Activated naive CD4-positive, alpha-beta T cell (primary cell): Measurements from ENCODE around the gene NMNAT2.
"Not testable (repeated sequence)": the region's sequence is repeated elsewhere in the genome, so short reads cannot be mapped to it uniquely, and the experiment has no call there.

ENCODE experiments used
- DNase-seq, 4 experiments: peaks; one replicate each; lab custom pipeline; 2025; lab: John Stamatoyannopoulos, UW

NMNAT2 gene

GRCh38 chr1:183418696-183419095 lies 516 bp upstream of the NMNAT2 start:
- DNase-seq, result no peak

- DNase-seq, result peak in 1 of 4 experiments; percentile 9
These were observed 1.1 kb downstream of the NMNAT2 start for GRCh38 chr1:183416850-183417771.

- DNase-seq, result no peak
These were observed 3.8 kb downstream of the NMNAT2 start for GRCh38 chr1:183414365-183414764.

GRCh38 chr1:183411091-183411490 lies 7.1 kb downstream of the NMNAT2 start:
- DNase-seq, result no peak

GRCh38 chr1:183407961-183408360 lies 10.2 kb downstream of the NMNAT2 start:
- no peak for DNase-seq

- no peak for DNase-seq
These were observed 10.7 kb downstream of the NMNAT2 start for GRCh38 chr1:183407474-183407873.

GRCh38 chr1:183404476-183404875 lies 13.7 kb downstream of the NMNAT2 start:
- no peak for DNase-seq

- no peak for DNase-seq
These were observed 14.7 kb downstream of the NMNAT2 start for GRCh38 chr1:183403498-183403897.

GRCh38 chr1:183401565-183401964 lies 16.6 kb downstream of the NMNAT2 start:
- DNase-seq, result not testable (repeated sequence)

GRCh38 chr1:183394435-183394834 lies 23.7 kb downstream of the NMNAT2 start:
- DNase-seq, result no peak

- no peak for DNase-seq
These were observed 26.3 kb downstream of the NMNAT2 start for GRCh38 chr1:183391863-183392262.

- no peak for DNase-seq
These were observed 27.6 kb downstream of the NMNAT2 start for GRCh38 chr1:183390561-183390960.

GRCh38 chr1:183388735-183389134 lies 29.4 kb downstream of the NMNAT2 start:
- no peak for DNase-seq

- no peak for DNase-seq
These were observed 32.6 kb downstream of the NMNAT2 start for GRCh38 chr1:183385340-183386144.

- DNase-seq, result no peak
These were observed 38.2 kb downstream of the NMNAT2 start for GRCh38 chr1:183379951-183380350.

GRCh38 chr1:183375381-183375780 lies 42.8 kb downstream of the NMNAT2 start:
- DNase-seq, result no peak

GRCh38 chr1:183374825-183375224 lies 43.4 kb downstream of the NMNAT2 start:
- DNase-seq, result no peak

- DNase-seq, result no peak
These were observed 45.5 kb downstream of the NMNAT2 start for GRCh38 chr1:183372586-183373230.

GRCh38 chr1:183370399-183371058 lies 47.7 kb downstream of the NMNAT2 start:
- no peak for DNase-seq

- DNase-seq, result no peak
These were observed 49.7 kb downstream of the NMNAT2 start for GRCh38 chr1:183368213-183369108.

- DNase-seq, result no peak
These were observed 52.1 kb downstream of the NMNAT2 start for GRCh38 chr1:183366116-183366515.
